ENCODE data around the gene BEGAIN. TPM values are rescaled to one million over a fixed set of nuclear protein-coding genes. Genes with fewer than 3 reads are reported as not detected.

The BEGAIN gene
- total RNA-seq, 6 experiments from 2014 or later: 0.05 to 0.20 (median 0.14) TPM; not detected in 1

GRCh38 chr14:100589760-100590469 is 2.7 kb upstream of the BEGAIN start:
- Mint-ChIP-seq H3K4me1 (ENCODE audit: low read depth) (no peaks in the 10 kb centered on the region), H3K9me3 (no peaks in the 10 kb centered on the region), H3K27ac (no peak overlapping the region), H3K27me3 (ENCODE audit: insufficient read depth) (peaks cover 28% of the 10 kb centered on the region), H3K36me3 (ENCODE audit: low read depth) (no peaks in the 10 kb centered on the region), H3K4me3 (no peak overlapping the region)
- no peak for DNase-seq
- TF ChIP-seq CTCF (IDR thresholded peaks at IDR 0.05): no peak

- Mint-ChIP-seq H3K36me3 (ENCODE audit: low read depth) (no peaks in the 10 kb centered on the region), H3K27ac (no peak overlapping the region), H3K4me1 (ENCODE audit: low read depth) (no peaks in the 10 kb centered on the region), H3K9me3 (no peaks in the 10 kb centered on the region), H3K27me3 (ENCODE audit: insufficient read depth) (peaks cover 27% of the 10 kb centered on the region), H3K4me3 (no peak overlapping the region)
- DNase-seq: no peak
- TF ChIP-seq CTCF (IDR thresholded peaks at IDR 0.05): no peak
Observed at GRCh38 chr14:100589071-100589759, 2.0 kb upstream of the BEGAIN start.

GRCh38 chr14:100588671-100589070 is 1.5 kb upstream of the BEGAIN start:
- DNase-seq: no peak
- no peaks in the 10 kb centered on the region for H3K36me3 Mint-ChIP-seq (ENCODE audit: low read depth)
- no peaks in the 10 kb centered on the region for H3K4me1 Mint-ChIP-seq (ENCODE audit: low read depth)
- H3K9me3 Mint-ChIP-seq: no peaks in the 10 kb centered on the region
- H3K4me3 Mint-ChIP-seq: no peak overlapping the region
- H3K27ac Mint-ChIP-seq: no peak overlapping the region
- TF ChIP-seq CTCF (IDR thresholded peaks at IDR 0.05): no peak
- H3K27me3 Mint-ChIP-seq (ENCODE audit: insufficient read depth): peaks cover 30% of the 10 kb centered on the region

GRCh38 chr14:100587763-100588411 is 670 bp upstream of the BEGAIN start:
- H3K4me1 Mint-ChIP-seq (ENCODE audit: low read depth): no peaks in the 10 kb centered on the region
- no peak for TF ChIP-seq CTCF (IDR thresholded peaks at IDR 0.05)
- H3K4me3 Mint-ChIP-seq: peak overlapping the region; percentile 51
- H3K27me3 Mint-ChIP-seq (ENCODE audit: insufficient read depth): peaks cover 27% of the 10 kb centered on the region
- H3K9me3 Mint-ChIP-seq: no peaks in the 10 kb centered on the region
- no peak overlapping the region for H3K27ac Mint-ChIP-seq
- no peaks in the 10 kb centered on the region for H3K36me3 Mint-ChIP-seq (ENCODE audit: low read depth)
- no peak for DNase-seq

- DNase-seq: no peak
- Mint-ChIP-seq H3K27me3 (ENCODE audit: insufficient read depth) (peaks cover 19% of the 10 kb centered on the region), H3K9me3 (no peaks in the 10 kb centered on the region), H3K4me1 (ENCODE audit: low read depth) (no peaks in the 10 kb centered on the region), H3K36me3 (ENCODE audit: low read depth) (no peaks in the 10 kb centered on the region), H3K4me3 (peak overlapping the region; percentile 24; the same call in 1 of the 2 replicates), H3K27ac (no peak overlapping the region)
- TF ChIP-seq CTCF (IDR thresholded peaks at IDR 0.05): no peak
Observed at GRCh38 chr14:100586403-100587085, 673 bp downstream of the BEGAIN start.

Data from HFFc6 (cell line).